Nephron progenitor cell (in vitro differentiated cells): ENCODE data around the gene HMGN3.

ENCODE experiments used
- DNase-seq: peaks from one replicate; pipeline ENCODE4 v3.0.0; 2021
- H3K27ac Mint-ChIP-seq: 2 replicates; pipeline ENCODE4 v1.8.0; 2021; ENCODE audit warnings: mild to moderate bottlenecking, moderate library complexity, mixed read lengths
- H3K27me3 Mint-ChIP-seq: 2 replicates; pipeline ENCODE4 v1.8.0; 2021; ENCODE audit warnings: mild to moderate bottlenecking, low read depth, mixed read lengths; ENCODE audit not compliant: poor library complexity
- H3K36me3 Mint-ChIP-seq: 2 replicates; pipeline ENCODE4 v1.8.0; 2021; ENCODE audit warnings: low read depth, mixed read lengths
- H3K4me1 Mint-ChIP-seq: 2 replicates; pipeline ENCODE4 v1.8.0; 2021; ENCODE audit warnings: mixed read lengths
- H3K4me3 Mint-ChIP-seq: 2 replicates; pipeline ENCODE4 v1.8.0; 2021; ENCODE audit warnings: mild to moderate bottlenecking, moderate library complexity, mixed read lengths
- H3K9me3 Mint-ChIP-seq: 2 replicates; pipeline ENCODE4 v1.8.0; 2021; ENCODE audit warnings: mild to moderate bottlenecking, moderate library complexity, mixed read lengths
- TF ChIP-seq, protein P1 (sequence below): fragments of 200-600 bp; sonication (generic); IDR thresholded peaks from 2 replicates; pipeline ENCODE4 v1.5.0; 2021; ENCODE audit warnings: antibody characterized with exemption

The HMGN3 gene

DNA sequence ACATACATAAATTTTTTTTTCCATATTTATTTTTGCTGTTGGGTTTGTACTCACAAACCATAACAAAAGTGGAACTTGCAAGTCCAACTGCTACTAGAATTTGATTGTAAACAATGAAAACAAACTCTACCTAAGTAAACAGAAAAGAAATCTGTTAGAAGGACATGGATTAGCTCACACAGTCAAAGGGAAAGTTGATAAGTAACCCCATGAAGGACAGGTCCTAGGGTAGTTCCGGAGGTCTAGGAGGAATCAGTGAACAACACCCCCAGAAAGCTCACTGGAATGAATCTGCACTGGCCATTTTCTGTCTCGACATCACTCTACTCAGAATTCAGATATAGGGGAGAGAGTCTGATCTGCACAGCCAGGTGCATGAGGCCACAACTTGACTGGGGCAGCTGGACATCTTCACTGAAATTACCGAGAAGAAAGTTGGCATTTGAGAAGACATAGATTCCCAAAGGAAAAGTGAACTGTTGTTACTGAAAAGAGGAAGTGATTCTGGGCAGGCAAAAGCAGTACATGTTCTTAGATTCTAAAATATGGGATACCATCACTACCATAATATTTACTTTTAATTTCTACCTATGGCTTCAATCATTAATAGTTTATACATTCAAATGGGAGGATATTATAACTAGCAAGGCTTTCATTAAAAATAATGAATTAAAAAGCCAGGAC lies 76.4 kb downstream of the HMGN3 start:
- H3K36me3 Mint-ChIP-seq = no peaks in the 10 kb centered on the region
- no peaks in the 10 kb centered on the region for H3K4me1 Mint-ChIP-seq
- DNase-seq = no peak
- no peaks in the 10 kb centered on the region for H3K27me3 Mint-ChIP-seq
- TF ChIP-seq, protein P1, sequence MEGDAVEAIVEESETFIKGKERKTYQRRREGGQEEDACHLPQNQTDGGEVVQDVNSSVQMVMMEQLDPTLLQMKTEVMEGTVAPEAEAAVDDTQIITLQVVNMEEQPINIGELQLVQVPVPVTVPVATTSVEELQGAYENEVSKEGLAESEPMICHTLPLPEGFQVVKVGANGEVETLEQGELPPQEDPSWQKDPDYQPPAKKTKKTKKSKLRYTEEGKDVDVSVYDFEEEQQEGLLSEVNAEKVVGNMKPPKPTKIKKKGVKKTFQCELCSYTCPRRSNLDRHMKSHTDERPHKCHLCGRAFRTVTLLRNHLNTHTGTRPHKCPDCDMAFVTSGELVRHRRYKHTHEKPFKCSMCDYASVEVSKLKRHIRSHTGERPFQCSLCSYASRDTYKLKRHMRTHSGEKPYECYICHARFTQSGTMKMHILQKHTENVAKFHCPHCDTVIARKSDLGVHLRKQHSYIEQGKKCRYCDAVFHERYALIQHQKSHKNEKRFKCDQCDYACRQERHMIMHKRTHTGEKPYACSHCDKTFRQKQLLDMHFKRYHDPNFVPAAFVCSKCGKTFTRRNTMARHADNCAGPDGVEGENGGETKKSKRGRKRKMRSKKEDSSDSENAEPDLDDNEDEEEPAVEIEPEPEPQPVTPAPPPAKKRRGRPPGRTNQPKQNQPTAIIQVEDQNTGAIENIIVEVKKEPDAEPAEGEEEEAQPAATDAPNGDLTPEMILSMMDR = no peak
- no peaks in the 10 kb centered on the region for H3K9me3 Mint-ChIP-seq
- no peak overlapping the region for H3K27ac Mint-ChIP-seq
- no peak overlapping the region for H3K4me3 Mint-ChIP-seq

DNA sequence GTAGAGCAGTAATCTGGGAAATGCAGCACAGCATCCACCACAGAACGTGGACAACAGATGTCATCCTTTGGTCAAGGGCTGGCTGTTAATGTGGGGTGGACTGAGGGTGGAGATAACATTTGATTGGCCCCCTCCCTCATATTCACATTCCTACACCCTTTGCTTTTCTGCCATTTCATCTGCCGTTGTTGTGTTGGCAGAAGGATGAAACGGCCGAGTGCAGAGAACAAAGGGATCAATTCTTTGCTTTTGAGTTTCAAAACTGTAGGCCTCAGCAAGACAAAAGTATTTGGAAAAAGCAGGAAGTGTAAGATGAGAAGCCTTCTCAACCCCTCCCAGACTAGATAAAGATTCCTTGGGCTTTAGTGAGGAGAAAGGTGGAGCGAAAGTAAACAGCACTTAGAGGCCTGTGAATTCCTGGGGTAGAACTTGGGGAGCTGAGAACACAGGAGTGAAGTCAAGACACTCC lies 82.2 kb downstream of the HMGN3 start:
- DNase-seq = no peak
- H3K27me3 Mint-ChIP-seq = no peaks in the 10 kb centered on the region
- H3K36me3 Mint-ChIP-seq = no peaks in the 10 kb centered on the region
- no peaks in the 10 kb centered on the region for H3K4me1 Mint-ChIP-seq
- TF ChIP-seq, protein P1 = no peak
- no peak overlapping the region for H3K4me3 Mint-ChIP-seq
- H3K27ac Mint-ChIP-seq = no peak overlapping the region
- H3K9me3 Mint-ChIP-seq = no peaks in the 10 kb centered on the region
